Measurements from ENCODE around the gene ADAMTSL3. TPM values are rescaled to one million over a fixed set of nuclear protein-coding genes. Genes with fewer than 3 reads are reported as not detected.
"Not testable (repeated sequence)": the region's sequence is repeated elsewhere in the genome, so short reads cannot be mapped to it uniquely, and the experiment has no call there.

ADAMTSL3 gene
- total RNA-seq, 1 donor = 2.0 TPM

DNA sequence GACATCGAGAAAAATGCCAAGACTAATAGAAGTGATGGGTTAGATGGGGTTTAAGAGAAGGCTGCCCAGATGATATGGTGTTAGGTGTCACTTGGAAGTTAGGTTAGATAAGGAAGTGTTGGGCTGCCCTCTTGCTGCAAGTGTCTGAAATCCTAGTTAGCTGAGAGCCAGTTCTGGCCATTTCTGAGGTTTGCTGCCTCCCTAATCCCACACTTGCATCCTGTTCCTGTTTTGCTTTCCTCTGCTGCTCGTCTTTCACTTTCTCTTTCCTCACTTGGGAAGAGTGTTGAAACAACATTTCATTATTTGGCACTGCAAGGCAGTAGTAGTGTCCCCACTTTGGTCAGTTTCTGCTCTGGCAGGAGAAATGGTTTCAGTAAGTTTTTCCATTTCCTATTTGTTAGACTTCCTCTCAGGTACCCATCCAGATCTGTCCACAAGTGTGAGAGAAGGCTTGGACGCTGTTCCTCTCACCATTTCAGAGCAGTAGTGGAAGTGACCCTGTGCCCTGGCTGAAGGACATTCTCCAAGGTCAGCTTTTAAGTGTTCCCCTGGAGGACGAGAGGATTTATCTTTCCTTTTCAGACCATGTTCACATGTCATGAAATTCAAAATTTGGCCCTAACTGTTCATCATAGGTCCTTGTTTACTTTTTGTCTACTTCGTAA, 93.3 kb downstream of the ADAMTSL3 start:
- peak; percentile 79 for DNase-seq (ENCODE audit: low read depth)
- peak; percentile 45 for TF ChIP-seq CTCF (IDR thresholded peaks at IDR 0.05; ENCODE audit: insufficient read depth, low read length)
- H3K4me3 ChIP-seq (ENCODE audit: low read depth, low read length) = peak overlapping the region; percentile 47

GRCh38 chr15:83747718-83748110, 93.8 kb downstream of the ADAMTSL3 start:
- DNase-seq (ENCODE audit: low read depth) = peak; percentile 7
- TF ChIP-seq CTCF (IDR thresholded peaks at IDR 0.05; ENCODE audit: insufficient read depth, low read length) = no peak
- H3K4me3 ChIP-seq (ENCODE audit: low read depth, low read length) = peak overlapping the region; percentile 47

DNA sequence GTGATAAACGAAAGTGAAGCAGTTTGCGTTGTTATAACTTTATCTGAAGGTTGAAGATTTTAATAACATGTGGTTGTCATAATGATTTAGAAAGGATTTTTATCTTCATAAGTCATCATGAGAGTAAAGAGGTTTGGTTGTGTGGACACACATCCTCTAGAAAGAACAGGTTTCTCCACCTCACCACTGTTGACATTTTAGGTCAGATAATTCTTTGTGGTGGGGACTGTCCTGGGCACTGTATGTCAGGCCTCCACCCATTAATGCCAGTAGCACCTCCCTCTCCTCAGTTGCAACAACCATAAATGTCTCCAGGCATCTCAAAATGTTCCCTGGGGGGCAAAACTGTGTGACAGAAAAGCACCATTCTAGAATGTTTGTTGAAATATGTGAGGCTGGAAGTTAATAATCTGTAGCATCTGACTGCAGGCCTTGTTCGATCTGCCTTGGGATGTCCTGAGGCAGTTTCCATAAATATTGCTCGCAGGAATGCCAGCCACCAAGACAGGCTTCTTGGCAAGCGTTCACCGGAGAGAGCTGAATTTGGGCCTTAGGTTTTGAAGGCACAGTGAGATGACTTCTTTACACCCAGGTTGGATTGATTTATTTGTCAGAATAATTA, 100.1 kb downstream of the ADAMTSL3 start:
- TF ChIP-seq CTCF (IDR thresholded peaks at IDR 0.05; ENCODE audit: insufficient read depth, low read length) = no peak
- H3K4me3 ChIP-seq (ENCODE audit: low read depth, low read length) = no peak overlapping the region
- no peak for DNase-seq (ENCODE audit: low read depth)

DNA sequence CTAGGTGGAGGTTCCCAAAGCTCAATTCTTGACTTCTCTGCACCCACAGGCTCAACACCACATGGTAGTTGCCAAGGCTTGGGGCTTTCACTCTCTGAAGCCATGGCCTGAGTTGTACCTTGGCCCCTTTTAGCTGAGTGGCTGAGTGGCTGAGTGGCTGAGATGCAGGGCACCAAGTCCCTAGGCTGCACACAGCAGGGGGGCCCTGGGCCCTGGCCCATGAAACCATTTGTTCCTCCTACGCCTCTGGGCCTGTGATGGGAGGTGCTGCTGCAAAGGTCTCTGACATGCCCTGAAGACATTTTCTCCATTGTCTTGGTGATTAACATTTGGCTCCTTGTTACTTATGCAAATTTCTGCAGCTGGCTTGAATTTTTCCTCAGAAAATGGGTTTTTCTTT, 103.4 kb downstream of the ADAMTSL3 start:
- H3K4me3 ChIP-seq (ENCODE audit: low read depth, low read length); DNase-seq (ENCODE audit: low read depth): not testable (repeated sequence)

DNA sequence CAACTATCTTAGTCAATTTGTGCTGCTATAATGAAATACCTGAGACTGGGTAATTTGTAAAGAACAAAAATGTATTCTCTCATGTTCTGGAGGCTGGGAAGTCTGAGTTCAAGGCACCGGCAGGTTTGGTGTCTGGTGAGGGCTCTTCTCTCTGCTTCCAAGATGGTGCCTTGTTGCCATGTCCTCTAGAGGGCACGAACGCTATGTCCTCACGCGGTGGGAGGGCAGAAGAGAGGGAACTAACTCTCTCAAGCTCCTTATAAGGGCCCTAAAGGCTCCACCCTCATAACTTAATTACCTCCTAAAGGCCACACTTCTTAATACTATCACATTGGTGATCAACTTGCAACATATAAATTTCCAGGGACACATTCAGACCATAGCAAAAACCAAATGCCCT, 108.4 kb downstream of the ADAMTSL3 start:
- DNase-seq (ENCODE audit: low read depth) = no peak
- no peak for TF ChIP-seq CTCF (IDR thresholded peaks at IDR 0.05; ENCODE audit: insufficient read depth, low read length)
- no peak overlapping the region for H3K4me3 ChIP-seq (ENCODE audit: low read depth, low read length)

DNA sequence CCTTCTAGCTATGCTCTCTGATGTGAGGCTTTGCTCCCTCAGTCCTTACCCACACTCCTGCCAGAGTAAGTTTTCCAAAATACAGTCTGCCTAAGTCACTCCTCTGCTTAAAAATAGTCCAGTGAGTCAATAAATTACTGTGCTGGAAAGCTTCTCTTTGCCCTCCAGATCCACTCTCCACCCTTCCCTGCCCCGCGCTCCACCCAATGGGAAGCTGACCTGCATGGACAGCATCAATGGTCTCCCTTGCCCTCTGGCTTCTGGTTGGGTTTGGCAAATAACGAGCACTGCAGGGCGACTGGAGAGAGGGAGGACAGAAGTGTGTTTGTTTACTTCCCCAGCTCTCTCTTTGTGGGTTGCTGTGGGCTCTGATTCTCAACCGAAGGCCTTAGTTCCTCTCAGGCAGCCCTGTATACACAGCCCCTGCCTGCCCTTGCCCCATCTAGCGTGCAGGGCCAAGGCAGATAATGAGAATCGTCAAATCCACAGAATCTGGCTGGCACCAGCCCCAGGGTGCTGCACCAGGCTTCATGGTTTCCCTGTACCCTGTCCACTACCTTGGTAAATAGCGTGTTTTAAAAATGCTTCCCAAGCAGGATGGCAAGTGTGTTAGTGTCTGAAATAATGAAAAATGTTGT, 110.4 kb downstream of the ADAMTSL3 start:
- no peak overlapping the region for H3K4me3 ChIP-seq (ENCODE audit: low read depth, low read length)
- TF ChIP-seq CTCF (IDR thresholded peaks at IDR 0.05; ENCODE audit: insufficient read depth, low read length) = no peak
- peak; percentile 36 for DNase-seq (ENCODE audit: low read depth)

DNA sequence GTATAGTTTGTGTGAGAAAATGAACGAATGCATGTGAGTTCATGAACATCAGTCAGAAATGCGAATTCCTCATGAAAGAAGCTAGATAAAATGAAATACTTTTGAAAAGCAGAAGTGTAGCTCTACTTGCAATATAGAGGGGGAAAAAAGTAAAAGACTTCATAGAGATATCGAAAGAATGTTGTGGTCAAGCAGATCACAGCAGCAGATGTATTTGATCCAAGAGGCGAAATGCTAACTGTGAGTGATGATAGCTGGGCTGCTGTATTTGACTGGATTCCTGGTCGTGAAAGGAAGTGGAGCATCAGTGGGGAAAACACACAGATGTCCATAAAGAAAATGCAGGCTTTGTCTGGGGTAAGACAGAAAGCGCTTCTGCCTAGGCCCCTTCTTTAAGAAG, 112.4 kb downstream of the ADAMTSL3 start:
- H3K4me3 ChIP-seq (ENCODE audit: low read depth, low read length) = no peak overlapping the region
- peak; percentile 83 for DNase-seq (ENCODE audit: low read depth)
- no peak for TF ChIP-seq CTCF (IDR thresholded peaks at IDR 0.05; ENCODE audit: insufficient read depth, low read length)

All from fibroblast of the aortic adventitia (primary cell).